GM23338 (cell line): ENCODE data around the gene LPP. TPM values are rescaled to one million over a fixed set of nuclear protein-coding genes. Genes with fewer than 3 reads are reported as not detected.
A peak's percentile ranks its signal among the peaks of the same experiment; 100 is the strongest.

ENCODE experiments used
- ATAC-seq: fragments of 200-7000 bp; cut with Tn5 transposase; 3 replicates; pipeline ENCODE4 v1.9.1; 2020
- DNase-seq: peaks from one replicate; pipeline ENCODE4 v3.0.0-alpha.2; 2015; ENCODE audit warnings: low spot score
- H2AFZ ChIP-seq: fragments of 200-600 bp; sonication (generic); 2 replicates; pipeline ENCODE4 v1.8.0; 2016; ENCODE audit warnings: antibody characterized with exemption, mild to moderate bottlenecking, moderate library complexity
- H3F3A ChIP-seq: fragments of 200-600 bp; sonication (generic); replicated peaks from 2 replicates; pipeline ENCODE4 v1.8.0; 2017; ENCODE audit warnings: antibody characterized with exemption, mixed run types, low read depth
- H3K27ac ChIP-seq: fragments of 200-600 bp; sonication (generic); 2 replicates; pipeline ENCODE4 v1.6.1; 2016; ENCODE audit warnings: low read depth
- H3K27me3 ChIP-seq: fragments of 200-600 bp; sonication (generic); 2 replicates; pipeline ENCODE4 v1.8.0; 2016; ENCODE audit warnings: mild to moderate bottlenecking, mixed run types, moderate library complexity; ENCODE audit not compliant: insufficient read depth
- H3K36me3 ChIP-seq: fragments of 200-600 bp; sonication (generic); 2 replicates; pipeline ENCODE4 v1.8.0; 2016; ENCODE audit warnings: mild to moderate bottlenecking; ENCODE audit not compliant: insufficient read depth
- H3K4me1 ChIP-seq: fragments of 200-600 bp; sonication (generic); 2 replicates; pipeline ENCODE4 v1.8.0; 2016; ENCODE audit warnings: mild to moderate bottlenecking, moderate library complexity; ENCODE audit not compliant: insufficient read depth
- H3K4me2 ChIP-seq: fragments of 200-600 bp; sonication (generic); 2 replicates; pipeline ENCODE4 v1.7.1; 2017; ENCODE audit warnings: mixed run types
- H3K4me3 ChIP-seq: fragments of 200-600 bp; sonication (generic); 2 replicates; pipeline ENCODE4 v1.6.1; 2016; ENCODE audit warnings: mixed run types
- H3K79me2 ChIP-seq: fragments of 200-600 bp; sonication (generic); replicated peaks from 2 replicates; pipeline ENCODE4 v1.8.0; 2017; ENCODE audit warnings: mild to moderate bottlenecking; ENCODE audit not compliant: insufficient read depth
- H3K9me2 ChIP-seq: fragments of 200-600 bp; sonication (generic); 2 replicates; pipeline ENCODE4 v1.8.0; 2017; ENCODE audit not compliant: insufficient read depth
- H4K20me1 ChIP-seq: fragments of 200-600 bp; sonication (generic); replicated peaks from 2 replicates; pipeline ENCODE4 v1.8.0; 2017; ENCODE audit warnings: mild to moderate bottlenecking; ENCODE audit not compliant: insufficient read depth
- H3K27ac Mint-ChIP-seq: 2 replicates; pipeline ENCODE4 v1.8.0; 2020; ENCODE audit warnings: inconsistent platforms, mild to moderate bottlenecking, moderate library complexity, mixed read lengths
- H3K27me3 Mint-ChIP-seq: 3 replicates; pipeline ENCODE4 v1.8.0; 2022; ENCODE audit warnings: low read depth, mild to moderate bottlenecking, moderate library complexity, mixed read lengths, inconsistent platforms; ENCODE audit not compliant: insufficient read depth, poor library complexity
- H3K36me3 Mint-ChIP-seq: 3 replicates; pipeline ENCODE4 v1.8.0; 2021; ENCODE audit warnings: low read depth, mild to moderate bottlenecking, inconsistent platforms, moderate library complexity, mixed read lengths
- H3K4me1 Mint-ChIP-seq: 3 replicates; pipeline ENCODE4 v1.8.0; 2020; ENCODE audit warnings: mild to moderate bottlenecking, inconsistent platforms, mixed read lengths
- H3K4me3 Mint-ChIP-seq: 3 replicates; pipeline ENCODE4 v1.8.0; 2021; ENCODE audit warnings: moderate library complexity, mild to moderate bottlenecking, inconsistent platforms, mixed read lengths
- H3K9me3 Mint-ChIP-seq: 3 replicates; pipeline ENCODE4 v1.8.0; 2020; ENCODE audit warnings: moderate library complexity, mild to moderate bottlenecking, inconsistent platforms, mixed read lengths
- CREB1 ChIP-seq: fragments of 250-450 bp; sonication (Bioruptor Pico); IDR thresholded peaks from 2 replicates; pipeline ENCODE4 v1.5.0; 2020; ENCODE audit warnings: low read depth, mild to moderate bottlenecking, moderate library complexity
- CTCF ChIP-seq, 2 experiments: fragments of 200-600 bp in 1 of 2; sonication (generic) in 1 of 2; conservative IDR thresholded peaks; 2 replicates each; pipeline versions ENCODE4 v1.5.1 to v1.6.1; 2016 to 2017; ENCODE audit warnings: antibody characterized with exemption in 2 of 2, low read depth in 2 of 2, mild to moderate bottlenecking in 2 of 2, moderate library complexity in 1 of 2
- ETS1 ChIP-seq: IDR thresholded peaks from 2 replicates; pipeline ENCODE4 v1.6.1; 2016; ENCODE audit warnings: antibody characterized with exemption
- EZH2 ChIP-seq: fragments of 200-600 bp; sonication (generic); IDR thresholded peaks from one replicate; pipeline ENCODE4 v1.8.0; 2017; ENCODE audit warnings: antibody characterized with exemption, mild to moderate bottlenecking, low read depth; ENCODE audit not compliant: unreplicated experiment
- EZH2phosphoT487 ChIP-seq: fragments of 200-600 bp; sonication (generic); IDR thresholded peaks from one replicate; pipeline ENCODE4 v1.8.1; 2018; ENCODE audit warnings: antibody characterized with exemption; ENCODE audit not compliant: unreplicated experiment
- JUNB ChIP-seq: IDR thresholded peaks from one replicate; pipeline ENCODE4 v1.6.1; 2016; ENCODE audit warnings: antibody characterized with exemption; ENCODE audit not compliant: unreplicated experiment
- NANOG ChIP-seq: IDR thresholded peaks from 2 replicates; pipeline ENCODE4 v1.6.1; 2016; ENCODE audit warnings: antibody characterized with exemption, borderline replicate concordance
- POLR2AphosphoS5 ChIP-seq: IDR thresholded peaks from 2 replicates; pipeline ENCODE4 v1.6.1; 2016; ENCODE audit warnings: antibody characterized with exemption, low read depth
- ZNF114 ChIP-seq: fragments of 250-450 bp; sonication (Bioruptor Pico); IDR thresholded peaks from 2 replicates; pipeline ENCODE4 v1.5.0; 2020; ENCODE audit warnings: mild to moderate bottlenecking, moderate library complexity
- ZNF462 ChIP-seq: fragments of 250-450 bp; sonication (Bioruptor Pico); IDR thresholded peaks from 2 replicates; pipeline ENCODE4 v1.5.0; 2020; ENCODE audit warnings: mild to moderate bottlenecking, moderate library complexity
- polyA plus RNA-seq: library from polyadenylated mRNA; unstranded; fragments of >200 nt; fragmentation: Nextera tagmentation; extraction: Ambion mirVana; gene quantifications from 2 replicates; pipeline ENCODE4 v1.2.1, GENCODE V29; 2016
- total RNA-seq: library from RNA; depleted of rRNA; stranded (reverse); fragments of >200 nt; shearing (Covaris generic); gene quantifications from 2 replicates; pipeline ENCODE4 v1.2.3, GENCODE V29; 2014

LPP gene
- total and polyA plus RNA-seq, 2 experiments from 2014 or later: 23.0 to 35.2 TPM

GRCh38 chr3:188584162-188584529 is 430.2 kb downstream of the LPP start:
- Histone ChIP-seq H3K4me1 (peaks cover 19% of the 10 kb centered on the region), H3K4me3 (no peak overlapping the region), H3K27me3 (no peaks in the 10 kb centered on the region), H3K79me2 (no peaks in the 10 kb centered on the region), H4K20me1 (no peaks in the 10 kb centered on the region), H3F3A (no peaks in the 10 kb centered on the region), H3K27ac (no peak overlapping the region), H3K9me2 (no peaks in the 10 kb centered on the region), H3K4me2 (no peak overlapping the region), H3K36me3 (no peaks in the 10 kb centered on the region), H2AFZ (no peak overlapping the region)
- peaks cover 8% of the 10 kb centered on the region for H3K4me1 Mint-ChIP-seq
- no peak overlapping the region for H3K4me3 Mint-ChIP-seq
- ATAC-seq (no peak), DNase-seq (peak; percentile 4)
- no peak overlapping the region; the same call in 1 of the 2 replicates for H3K27ac Mint-ChIP-seq
- H3K36me3 Mint-ChIP-seq: no peaks in the 10 kb centered on the region
- no peaks in the 10 kb centered on the region for H3K27me3 Mint-ChIP-seq
- H3K9me3 Mint-ChIP-seq: no peaks in the 10 kb centered on the region
- TF ChIP-seq NANOG (no peak), EZH2 (no peak), JUNB (no peak), CTCF (conservative IDR thresholded peaks at IDR 0.05; ENCODE audit: low read depth in 2 of 2) (no peak), POLR2AphosphoS5 (no peak)

- no peaks in the 10 kb centered on the region for H3K9me3 Mint-ChIP-seq
- H3K79me2 ChIP-seq: no peaks in the 10 kb centered on the region
- H2AFZ ChIP-seq: no peak overlapping the region
- no peaks in the 10 kb centered on the region for H3F3A ChIP-seq
- peak; percentile 50 for DNase-seq
- H3K27ac ChIP-seq: no peak overlapping the region
- peak; percentile 70 for ATAC-seq
- no peak overlapping the region for H3K4me3 Mint-ChIP-seq
- no peaks in the 10 kb centered on the region for H3K36me3 ChIP-seq
- H4K20me1 ChIP-seq: no peaks in the 10 kb centered on the region
- H3K27ac Mint-ChIP-seq: peak overlapping the region; percentile 75
- H3K9me2 ChIP-seq: no peaks in the 10 kb centered on the region
- H3K36me3 Mint-ChIP-seq: no peaks in the 10 kb centered on the region
- no peak overlapping the region for H3K4me2 ChIP-seq
- H3K4me1 Mint-ChIP-seq: peaks cover 8% of the 10 kb centered on the region
- H3K4me3 ChIP-seq: no peak overlapping the region
- H3K27me3 Mint-ChIP-seq: no peaks in the 10 kb centered on the region
- H3K4me1 ChIP-seq: peaks cover 19% of the 10 kb centered on the region
- no peaks in the 10 kb centered on the region for H3K27me3 ChIP-seq
- no peak for TF ChIP-seq EZH2phosphoT487
- TF ChIP-seq ETS1: no peak
- no peak for TF ChIP-seq CREB1 (CRISPR knock-in tag)
- TF ChIP-seq JUNB: no peak
- TF ChIP-seq ZNF114 (CRISPR knock-in tag): no peak
- TF ChIP-seq POLR2AphosphoS5: no peak
- no peak for TF ChIP-seq ZNF462 (CRISPR knock-in tag)
Observed at GRCh38 chr3:188584958-188585689, 431.2 kb downstream of the LPP start.
